ENCODE data around the gene GOLGA8G.
"Not testable (repeated sequence)": the region's sequence is repeated elsewhere in the genome, so short reads cannot be mapped to it uniquely, and the experiment has no call there.

GOLGA8G gene

GRCh38 chr15:28532954-28533353, at the start of gene GOLGA8G:
Gene GOLGA8G (minus strand): TSS chr15:28532971. CDS start chr15:28532909, 62 bp downstream.
- not testable (repeated sequence) for H3K4me3 ChIP-seq (ENCODE audit: low read depth, low read length); DNase-seq (ENCODE audit: low read depth)

DNA sequence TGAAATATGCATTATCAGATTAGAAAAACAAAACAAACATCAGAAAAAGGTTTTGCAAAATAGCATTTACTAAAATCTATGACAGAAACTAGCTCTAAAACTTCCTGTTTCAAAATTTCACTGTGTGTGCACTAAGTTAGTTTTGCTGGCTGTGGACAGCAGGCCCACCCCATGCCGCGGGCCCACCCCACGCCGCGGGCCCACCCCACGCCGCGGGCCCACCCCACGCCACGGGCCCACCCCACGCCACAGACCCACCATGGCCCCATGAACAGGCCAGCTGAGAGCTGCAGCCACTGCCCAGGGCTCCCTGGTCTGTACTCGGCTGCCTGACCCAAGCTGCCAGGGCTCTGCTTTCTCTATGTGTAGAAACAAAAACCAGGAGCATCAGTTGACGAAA, 40.6 kb upstream of the GOLGA8G start:
- H3K4me3 ChIP-seq (ENCODE audit: low read depth, low read length); DNase-seq (ENCODE audit: low read depth): not testable (repeated sequence)

DNA sequence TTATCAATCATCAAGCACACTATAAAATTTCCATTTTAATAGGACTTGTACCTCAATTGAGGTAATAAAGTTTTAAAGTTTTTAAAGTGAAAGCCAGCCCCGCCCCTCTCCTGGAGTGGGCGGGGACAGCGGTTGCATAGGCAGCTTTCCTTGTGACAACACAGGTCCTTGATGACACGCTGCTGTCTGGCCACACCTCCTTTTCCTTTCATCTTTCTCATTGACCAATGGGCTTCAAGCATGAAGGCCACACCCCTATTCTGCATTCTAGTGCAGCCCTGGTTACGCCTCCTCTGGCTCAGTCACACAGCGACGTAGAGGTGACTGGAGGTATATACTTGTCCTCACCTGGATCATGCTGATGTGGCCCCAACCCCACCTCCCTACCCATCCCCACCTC, 20.5 kb upstream of the GOLGA8G start, which contains the start of gene GOLGA6L25:
Gene GOLGA6L25, plus strand, starts transcription at position 301 of the 400 bp plus-strand sequence. Its CDS starts 61 bp downstream, at position 362.
- not testable (repeated sequence) for DNase-seq (ENCODE audit: low read depth); H3K4me3 ChIP-seq (ENCODE audit: low read depth, low read length)

DNA sequence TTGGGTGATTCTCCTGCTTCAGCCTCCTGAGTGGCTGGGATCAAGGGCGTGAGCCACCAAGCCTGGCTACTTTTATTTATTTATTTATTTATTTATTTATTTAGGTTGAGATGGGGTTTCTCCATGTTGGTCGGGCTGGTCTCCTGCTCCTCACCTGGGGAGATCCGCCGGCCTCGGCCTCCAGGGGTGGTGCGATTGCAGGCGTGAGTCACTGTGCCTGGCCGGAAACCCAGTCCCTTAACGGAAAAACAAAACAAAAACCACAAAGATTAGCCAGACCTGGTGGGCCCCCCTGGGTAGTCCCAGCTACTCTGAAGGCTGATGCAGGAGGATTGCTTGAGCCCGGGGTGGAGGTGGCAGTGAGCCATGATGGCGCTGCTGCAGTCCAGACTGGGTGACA, 17.6 kb downstream of the GOLGA8G start:
- not testable (repeated sequence) for H3K4me3 ChIP-seq (ENCODE audit: low read depth, low read length); DNase-seq (ENCODE audit: low read depth)

GRCh38 chr15:28514128-28514527, 18.6 kb downstream of the GOLGA8G start:
- H3K4me3 ChIP-seq (ENCODE audit: low read depth, low read length); DNase-seq (ENCODE audit: low read depth): not testable (repeated sequence)

DNA sequence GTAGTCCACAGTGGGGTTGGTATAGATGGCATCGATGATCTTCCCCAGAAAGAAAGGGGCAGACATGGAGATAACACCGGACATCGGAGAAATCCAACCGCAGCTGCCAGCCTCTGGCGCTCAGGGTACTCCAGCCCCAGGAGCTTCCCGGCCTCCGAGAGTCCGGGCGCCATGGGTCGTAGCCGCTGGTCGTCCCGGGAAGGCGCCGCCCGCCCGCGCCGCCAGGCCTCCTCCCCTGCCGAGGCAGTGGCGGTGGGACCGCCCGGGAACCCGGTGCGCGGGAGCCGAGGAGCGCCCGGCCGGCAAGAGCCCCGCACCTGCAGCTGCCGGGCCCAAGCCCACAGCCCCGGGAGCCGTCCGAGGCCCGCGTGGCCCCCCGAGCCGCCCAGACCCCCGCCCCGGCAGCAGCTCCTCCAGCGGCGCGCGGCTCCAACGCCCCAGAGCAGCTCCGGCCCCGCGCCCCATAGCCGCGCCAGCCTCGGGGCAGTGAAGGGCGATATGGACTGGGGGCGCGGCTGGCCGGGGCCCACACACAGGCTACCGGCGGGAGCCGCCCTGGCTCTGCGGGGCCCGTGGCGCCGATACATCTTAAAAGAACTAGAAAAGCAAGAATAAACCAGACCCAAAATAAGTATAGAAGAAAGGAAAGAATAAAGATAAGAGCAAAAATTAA, 24.4 kb downstream of the GOLGA8G start:
- not testable (repeated sequence) for DNase-seq (ENCODE audit: low read depth); H3K4me3 ChIP-seq (ENCODE audit: low read depth, low read length)

DNA sequence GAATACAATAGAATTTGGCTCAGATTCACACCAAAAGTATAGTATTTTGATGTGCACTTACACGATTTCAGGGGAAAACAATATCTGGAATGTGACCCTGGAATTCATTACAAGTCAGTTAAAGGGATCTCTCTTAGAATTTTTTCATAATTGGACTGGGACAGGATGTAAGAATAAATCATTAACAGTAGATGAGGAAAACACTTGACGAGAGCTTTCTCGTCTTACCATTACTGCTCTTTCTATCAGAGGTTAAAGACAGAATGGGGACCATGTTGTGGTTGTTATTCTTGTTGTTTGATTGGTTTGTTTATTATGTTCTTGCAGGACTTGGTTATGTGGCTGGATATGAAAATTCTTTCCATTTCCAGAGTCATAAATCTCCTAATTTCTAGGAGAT, 51.4 kb downstream of the GOLGA8G start:
- DNase-seq (ENCODE audit: low read depth); H3K4me3 ChIP-seq (ENCODE audit: low read depth, low read length): not testable (repeated sequence)
